COLO829 (cell line): Measurements from ENCODE around the gene ZNF133.
"Not testable (repeated sequence)": the region's sequence is repeated elsewhere in the genome, so short reads cannot be mapped to it uniquely, and the experiment has no call there.

Source experiments
- DNase-seq: peaks from one replicate; pipeline ENCODE4 v3.0.0; 2012; ENCODE audit warnings: low spot score

Gene ZNF133

DNA sequence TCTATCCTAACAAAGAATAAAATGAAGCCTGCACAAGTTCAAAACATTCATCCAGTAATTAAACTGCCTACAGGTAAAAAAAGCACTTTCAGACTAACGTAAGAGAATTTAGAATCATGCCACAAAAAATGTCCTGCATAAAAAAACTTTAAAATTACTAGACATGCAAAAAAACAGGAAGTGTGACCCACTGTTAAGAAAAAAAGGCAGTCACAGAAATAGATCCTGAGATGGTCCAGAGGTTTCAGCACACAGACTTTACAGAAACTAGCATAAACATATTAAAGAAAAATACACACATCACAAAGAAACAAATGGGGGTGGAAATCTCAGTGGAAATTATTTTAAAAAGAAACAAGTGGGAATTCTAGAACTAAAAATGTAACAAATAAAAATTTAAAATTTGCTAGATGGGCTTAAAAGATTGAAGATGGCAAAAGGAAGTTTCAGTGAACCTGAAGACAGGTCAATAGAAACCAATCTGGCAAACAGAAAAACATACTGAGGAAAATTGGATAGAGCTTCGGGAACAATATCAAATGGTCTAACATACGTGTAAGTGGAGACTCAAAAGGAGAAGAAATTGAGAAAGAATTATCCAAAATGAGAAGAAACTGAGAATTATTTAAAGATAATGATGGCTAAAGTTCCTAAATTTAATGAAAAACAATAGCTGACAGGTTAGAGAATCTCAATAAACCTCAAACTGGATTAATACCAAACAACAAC is 3.4 kb upstream of the ZNF133 start:
- DNase-seq, result no peak

DNA sequence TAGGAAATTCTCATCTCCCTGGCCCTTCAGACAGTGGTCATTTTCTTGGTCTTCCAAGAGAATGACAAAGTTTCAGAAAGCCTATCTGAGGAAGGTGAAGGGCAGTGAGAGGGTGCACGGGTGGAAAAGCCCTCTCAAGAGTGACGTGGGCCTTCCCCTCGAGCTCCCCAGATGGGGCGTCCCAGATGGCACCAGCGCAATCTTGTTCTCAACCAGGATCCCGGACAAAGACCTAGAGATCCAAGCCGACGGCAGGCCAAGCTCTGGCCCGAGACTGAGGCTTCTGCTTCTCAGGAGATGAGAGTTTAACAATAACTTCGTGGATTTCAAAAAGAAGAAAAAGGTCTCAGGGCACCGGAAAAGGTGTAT is 797 bp upstream of the ZNF133 start:
- no peak for DNase-seq

DNA sequence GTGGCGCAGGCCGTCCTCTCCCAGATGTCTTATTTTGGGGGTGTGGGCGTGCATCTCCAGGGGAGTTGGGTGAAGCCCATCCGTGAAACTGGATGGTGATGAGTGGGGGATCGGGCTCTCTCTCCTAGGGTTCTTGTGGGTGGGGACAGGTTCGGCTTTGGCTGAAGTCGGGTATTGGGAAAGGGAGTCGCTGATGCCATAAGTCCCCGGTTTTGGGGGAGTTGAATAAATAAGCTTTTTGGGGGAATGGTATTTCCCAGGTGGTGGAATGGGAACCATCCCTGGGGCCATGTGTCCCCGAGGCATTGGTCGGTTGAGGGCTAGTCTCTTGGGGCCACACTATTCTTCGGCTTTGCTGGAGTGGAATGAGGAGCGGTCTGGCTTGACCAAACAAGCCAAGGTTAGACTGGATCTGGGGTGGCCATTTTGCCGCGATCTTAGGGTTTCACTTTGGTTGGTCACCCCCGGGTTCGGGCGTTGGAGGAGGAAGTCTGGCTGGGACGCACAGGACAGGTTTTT is 481 bp downstream of the ZNF133 start:
- no peak for DNase-seq

DNA sequence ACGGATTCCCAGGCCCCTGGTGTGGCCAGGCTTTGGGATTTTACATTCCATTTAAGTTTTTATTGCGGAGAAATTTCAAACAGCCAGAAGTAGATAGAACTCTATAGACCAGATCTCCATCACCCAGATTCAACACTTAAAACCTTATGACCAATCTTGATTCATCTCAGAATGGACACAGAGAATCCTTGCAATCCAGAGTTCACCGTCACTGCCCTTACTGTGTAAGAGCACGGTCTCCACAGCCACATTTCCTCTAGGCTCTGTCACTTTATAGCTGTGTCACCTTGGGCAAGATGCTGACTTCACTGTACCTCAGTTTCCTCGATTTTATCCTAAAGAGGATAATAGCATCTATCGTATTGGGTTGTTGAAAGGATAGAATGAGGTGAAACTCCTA is 979 bp downstream of the ZNF133 start:
- no peak for DNase-seq

DNA sequence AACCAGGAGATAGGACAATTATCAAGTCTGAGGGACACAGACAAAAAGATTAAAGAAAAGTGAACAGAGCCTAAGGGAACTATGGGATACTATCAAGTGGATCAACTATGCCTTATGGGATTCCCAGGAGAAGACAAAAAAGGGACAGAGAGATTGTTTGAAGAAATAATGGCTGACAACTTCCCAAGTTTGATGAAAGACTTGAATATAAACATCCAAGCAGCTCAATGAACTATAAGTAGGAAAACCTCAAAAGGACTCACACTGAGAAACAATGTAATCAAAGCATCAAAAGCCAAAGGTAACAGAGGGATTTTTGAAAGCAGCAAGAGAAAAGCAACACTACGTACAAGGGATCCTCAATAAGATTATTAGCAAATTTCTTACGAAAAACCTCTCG is 11.0 kb downstream of the ZNF133 start:
- DNase-seq, result no peak

DNA sequence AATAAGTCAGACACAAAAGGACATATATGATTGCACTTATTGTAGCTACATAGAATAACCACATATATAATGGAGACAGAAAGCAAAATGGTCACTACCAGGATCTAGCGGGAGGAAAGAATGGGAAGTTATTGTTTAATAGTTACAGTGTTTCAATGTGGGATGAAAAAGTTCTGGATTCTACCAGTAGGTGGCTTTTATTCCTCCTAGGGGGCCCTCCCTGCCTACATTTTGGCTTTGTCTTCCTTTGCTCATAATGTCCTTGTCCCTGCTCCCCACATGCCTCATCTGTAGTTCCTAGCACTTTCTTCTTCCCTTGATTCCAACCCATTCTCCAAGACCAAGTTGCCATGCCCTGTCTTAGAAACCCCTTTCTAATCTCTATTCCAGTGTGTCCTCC is 16.3 kb downstream of the ZNF133 start:
- DNase-seq, result no peak

DNA sequence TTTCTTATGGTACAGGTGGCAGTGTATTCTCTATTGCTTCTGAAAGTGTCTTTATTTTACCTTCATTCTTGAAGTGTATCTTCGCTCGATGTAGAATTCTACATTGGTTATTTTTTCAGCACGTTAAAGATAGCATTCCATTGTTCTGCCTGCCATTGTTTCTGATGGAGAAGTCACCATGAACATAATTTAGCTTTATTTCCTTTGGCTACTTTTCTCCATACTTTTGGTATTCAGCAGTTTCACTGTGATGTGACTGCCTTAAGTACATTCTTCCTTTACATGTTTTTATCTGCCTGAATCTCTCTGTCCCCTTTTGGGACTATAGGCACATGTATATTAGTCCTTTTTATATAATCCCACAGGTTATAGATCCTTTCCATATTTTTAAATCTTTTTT is 19.0 kb downstream of the ZNF133 start:
- no peak for DNase-seq

DNA sequence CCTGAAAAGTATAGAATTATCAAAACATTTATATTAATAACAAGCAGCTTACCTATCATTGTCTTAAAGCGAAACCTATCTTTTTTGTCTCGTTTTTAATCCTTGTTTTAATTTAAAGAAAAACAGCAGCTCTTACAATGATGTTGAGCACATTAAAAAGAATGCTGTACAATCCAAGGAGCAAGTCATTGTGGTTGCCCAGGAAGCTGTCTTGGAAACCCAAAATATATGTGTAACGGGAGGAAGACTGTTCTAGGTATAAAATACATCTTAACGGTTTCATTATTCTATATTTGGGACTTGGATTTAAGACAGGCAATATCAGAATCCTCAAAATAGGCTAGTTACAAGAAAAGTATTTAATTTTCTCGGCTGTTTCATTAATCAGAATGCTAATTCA is 21.7 kb downstream of the ZNF133 start:
- no peak for DNase-seq

DNA sequence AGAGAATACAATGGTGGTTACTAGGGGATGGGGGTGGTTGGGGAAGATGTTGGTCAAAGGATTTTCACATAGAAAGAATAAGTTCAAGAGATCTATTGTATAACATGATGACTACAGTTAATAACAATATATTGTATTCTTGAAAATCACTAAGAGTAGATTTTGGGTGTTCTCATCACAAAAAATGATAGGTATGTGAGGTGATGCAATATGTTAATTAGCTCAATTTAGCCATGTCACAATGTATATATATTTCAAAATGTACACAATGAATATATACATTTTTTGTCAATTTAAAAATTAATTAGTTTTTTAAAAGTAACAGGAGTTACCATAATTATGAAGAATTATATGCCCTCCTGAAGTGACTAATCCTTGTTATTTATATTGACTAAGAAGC is 22.3 kb downstream of the ZNF133 start:
- no peak for DNase-seq

DNA sequence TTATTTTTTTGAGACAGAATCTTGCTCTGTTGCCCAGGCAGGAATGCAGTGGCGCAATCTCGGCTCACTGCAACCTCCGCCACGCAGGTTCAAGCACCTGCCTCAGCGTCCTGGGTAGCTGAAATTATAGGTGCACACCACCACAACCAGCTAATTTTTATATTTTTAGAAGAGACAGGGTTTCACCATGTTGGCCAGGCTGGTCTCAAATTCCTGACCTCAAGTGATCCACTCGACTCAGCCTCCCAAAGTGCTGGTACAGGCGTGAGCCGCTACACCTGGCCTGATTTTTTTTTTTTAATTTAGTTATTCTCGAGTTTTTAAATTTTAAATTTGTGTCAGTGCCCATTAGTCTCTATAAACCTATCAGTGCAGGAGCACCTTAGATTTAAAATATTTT is 24.4 kb downstream of the ZNF133 start:
- DNase-seq, result no peak

DNA sequence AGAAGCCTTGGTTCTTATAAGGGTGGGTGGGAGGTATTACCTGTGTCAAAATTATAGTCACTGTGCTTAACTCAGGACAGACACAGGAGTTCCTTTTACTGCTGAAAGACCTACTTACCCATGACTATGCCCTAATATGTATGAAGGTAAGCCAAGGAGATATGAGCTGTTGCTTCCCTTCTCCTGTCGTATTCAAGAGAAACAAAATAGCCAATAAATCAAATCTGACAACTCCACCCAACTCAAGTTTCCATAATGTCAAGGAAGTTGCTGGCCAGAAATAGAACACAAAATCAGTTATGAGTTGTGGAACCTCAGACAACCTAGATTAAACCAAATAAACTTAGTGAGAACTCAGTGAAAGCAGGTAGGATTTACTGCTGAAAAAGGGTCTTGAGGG is 25.1 kb downstream of the ZNF133 start:
- no peak for DNase-seq

DNA sequence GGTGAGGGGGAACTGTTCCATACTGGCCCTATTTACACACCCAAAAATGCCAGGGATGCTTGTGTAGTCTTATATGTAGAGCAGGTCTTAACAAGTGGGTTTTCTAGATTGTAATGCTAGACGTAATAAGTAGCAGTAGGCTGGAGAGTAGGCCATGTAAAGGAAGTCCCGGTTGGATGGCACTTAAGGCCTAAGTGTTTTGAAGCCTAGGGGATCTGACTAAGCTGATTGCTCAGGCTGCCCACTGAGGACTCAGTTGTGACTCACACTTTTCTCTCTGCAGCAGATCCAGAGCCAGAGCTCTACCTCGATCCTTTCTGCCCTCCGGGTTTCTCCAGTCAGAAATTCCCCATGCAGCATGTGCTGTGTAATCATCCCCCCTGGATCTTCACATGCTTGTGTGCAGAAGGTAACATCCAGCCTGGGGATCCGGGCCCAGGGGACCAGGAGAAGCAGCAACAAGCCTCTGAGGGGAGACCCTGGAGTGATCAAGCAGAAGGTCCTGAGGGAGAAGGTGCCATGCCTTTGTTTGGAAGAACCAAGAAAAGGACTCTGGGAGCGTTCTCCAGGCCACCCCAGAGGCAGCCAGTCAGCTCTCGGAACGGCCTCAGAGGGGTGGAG is 26.6 kb downstream of the ZNF133 start:
- no peak for DNase-seq

DNA sequence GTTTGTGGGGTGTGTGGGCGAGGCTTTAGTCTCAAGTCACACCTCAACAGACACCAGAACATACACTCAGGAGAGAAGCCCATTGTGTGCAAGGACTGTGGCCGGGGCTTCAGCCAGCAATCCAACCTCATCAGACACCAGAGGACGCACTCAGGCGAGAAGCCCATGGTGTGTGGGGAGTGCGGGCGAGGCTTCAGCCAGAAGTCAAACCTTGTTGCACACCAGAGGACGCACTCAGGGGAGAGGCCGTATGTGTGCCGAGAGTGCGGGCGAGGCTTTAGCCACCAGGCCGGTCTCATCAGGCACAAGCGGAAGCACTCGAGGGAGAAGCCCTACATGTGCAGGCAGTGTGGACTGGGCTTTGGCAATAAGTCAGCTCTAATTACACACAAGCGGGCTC is 27.8 kb downstream of the ZNF133 start:
- no peak for DNase-seq

DNA sequence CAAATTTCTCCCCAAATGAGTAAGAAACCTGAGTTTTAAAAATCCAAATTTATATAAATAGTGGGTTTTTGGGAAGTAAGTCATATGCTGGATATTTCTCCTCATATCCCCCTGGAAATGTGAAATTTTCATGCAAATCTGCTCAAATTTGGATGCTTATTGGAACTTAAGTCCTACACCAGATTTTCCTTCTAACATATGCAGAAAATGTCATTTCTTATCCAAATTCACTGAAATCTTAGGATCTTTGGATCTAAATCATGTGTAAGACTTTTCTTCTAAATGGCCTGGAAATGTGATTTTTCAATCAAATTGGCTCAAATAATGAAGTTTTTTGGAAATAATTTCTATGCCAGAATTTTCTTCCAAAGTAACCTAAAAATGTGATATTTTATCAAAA is 33.0 kb downstream of the ZNF133 start:
- DNase-seq, result no peak

DNA sequence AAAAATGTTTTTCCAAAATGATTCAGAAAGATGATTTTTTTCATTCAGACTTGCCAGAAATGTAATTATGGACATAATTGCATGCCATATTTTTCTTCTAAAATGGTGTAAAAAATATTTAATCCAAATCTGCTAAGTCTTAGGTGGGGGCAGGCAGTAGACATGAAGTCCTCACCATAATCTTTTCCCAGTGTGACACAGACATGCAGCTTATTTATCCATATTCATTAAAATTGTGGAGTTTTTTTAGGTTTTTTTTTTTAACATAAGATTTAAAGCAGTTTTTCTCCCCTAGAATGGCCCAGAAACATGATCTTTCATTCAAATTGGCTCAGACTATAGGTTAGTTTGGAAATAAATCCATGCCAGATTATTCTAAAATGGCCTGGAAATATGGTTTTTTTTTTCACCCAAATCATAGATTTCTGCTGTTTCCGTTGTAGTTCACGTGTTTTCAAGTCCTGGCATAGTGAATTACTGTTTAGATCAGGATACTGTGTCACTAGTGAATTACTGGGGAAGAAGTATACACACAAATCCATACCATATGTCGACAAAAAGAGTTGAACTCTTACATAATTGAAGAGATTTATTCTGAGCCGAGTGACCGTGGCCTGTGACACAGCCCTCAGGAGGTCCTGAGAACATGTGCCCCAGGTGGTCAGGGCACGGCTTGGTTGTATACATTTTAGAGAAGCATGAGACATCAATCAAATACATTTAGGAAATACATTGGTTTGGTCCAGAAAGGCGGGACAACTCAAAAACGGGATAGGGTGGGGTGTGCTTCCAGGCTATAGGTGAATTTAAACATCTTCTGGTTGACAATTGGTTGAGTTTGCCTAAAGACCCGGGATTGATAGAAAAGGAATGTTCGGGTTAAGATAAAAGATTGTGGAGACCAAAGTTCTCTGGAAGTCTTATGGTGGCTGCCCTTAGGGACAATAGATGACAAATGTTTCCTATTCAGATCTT is 33.9 kb downstream of the ZNF133 start:
- no peak for DNase-seq

DNA sequence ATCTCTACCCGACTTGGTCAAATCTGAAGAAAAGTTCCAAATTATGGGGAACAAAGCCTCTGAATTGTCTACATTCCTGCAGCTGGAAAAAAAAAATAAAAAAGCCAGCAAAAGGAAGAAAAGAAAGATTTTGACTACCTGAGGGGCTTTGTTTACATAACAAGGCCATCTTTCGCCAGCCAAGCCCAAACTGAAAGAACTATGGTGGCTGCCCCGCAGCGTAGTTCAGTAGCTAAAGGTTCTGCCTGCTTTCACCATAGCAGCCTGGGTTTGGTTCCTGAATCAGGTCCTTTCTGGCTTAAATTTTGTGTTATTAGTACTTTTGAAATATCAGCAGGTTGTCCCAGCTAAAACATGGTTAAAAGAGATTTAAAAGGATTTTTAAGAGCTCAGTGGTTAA is 35.4 kb downstream of the ZNF133 start:
- no peak for DNase-seq

DNA sequence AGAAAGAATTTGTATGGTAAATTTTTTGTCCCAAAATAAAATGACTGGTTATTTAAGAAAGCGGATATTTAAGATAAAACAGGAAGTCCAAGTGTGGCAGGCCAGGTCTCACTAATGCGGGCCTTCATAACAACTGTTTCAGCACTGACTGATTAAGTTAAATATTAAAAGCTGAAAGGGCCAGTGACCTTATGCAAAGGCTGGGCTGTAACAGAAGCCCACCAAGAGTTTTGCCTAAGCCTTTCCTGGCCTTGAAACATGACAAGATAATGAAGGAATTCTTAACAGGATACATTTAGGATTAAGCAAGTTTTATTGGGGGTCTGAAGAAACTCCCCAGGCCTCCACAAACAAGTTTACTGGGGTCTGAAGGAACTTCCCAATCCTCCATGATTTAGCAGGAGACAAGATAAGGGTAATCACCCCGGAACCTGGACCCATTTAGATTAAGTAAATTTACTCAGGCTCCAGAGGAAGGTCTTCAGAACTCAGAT is 36.3 kb downstream of the ZNF133 start:
- no peak for DNase-seq

DNA sequence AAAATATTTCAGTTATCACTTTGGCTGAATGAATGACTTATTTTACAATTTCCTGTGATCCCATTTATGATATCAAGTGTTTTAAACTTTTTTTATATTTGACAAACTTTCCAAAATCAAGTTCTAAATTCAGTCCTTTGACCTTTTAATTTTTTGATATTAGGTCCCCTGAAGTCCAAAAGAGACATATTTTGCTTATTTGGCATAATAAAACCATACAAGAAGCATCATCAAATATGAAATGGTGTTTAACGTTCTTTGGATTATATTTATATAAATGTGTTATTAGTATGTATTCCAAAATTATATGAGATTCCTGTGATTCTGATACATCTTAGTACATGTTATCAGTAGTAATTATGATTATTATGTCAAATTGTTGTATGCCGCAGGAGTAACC is 38.7 kb downstream of the ZNF133 start:
- DNase-seq, result no peak

DNA sequence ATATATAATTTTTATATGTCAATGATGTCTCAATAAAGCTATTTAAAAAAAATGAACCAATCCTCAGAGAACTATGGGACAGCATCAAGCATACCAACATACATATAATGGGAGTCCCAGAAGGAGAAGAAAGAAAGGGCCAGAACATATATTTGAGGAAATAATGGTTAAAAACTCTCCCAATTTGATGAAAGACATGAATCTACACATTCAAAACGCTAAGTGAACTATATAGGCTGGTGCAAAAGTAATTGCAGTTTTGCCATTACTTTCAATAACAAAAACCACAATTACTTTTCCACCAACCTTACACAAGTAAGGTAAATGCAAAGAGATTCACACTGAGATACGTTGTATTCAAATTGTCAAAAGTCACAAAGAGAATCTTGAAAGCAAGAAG is 43.4 kb downstream of the ZNF133 start:
- no peak for DNase-seq

DNA sequence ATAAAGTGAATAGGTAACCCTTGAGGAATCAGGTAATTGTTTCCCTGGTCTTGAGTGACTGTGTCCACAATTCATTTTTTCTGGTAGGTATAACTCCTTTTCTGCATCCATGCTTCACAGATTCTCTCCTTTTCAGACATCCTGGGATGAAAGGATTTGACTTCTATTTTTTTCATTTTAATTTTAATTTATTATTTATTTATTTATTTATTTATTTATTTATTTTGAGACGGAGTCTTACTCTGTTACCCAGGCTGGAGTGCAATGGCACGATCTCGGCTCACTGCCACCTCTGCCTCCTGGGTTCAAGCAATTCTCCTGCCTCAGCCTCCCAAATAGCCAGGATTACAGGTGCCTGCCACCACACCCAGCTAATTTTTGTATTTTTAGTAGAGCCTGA is 61.4 kb downstream of the ZNF133 start:
- not testable (repeated sequence) for DNase-seq

DNA sequence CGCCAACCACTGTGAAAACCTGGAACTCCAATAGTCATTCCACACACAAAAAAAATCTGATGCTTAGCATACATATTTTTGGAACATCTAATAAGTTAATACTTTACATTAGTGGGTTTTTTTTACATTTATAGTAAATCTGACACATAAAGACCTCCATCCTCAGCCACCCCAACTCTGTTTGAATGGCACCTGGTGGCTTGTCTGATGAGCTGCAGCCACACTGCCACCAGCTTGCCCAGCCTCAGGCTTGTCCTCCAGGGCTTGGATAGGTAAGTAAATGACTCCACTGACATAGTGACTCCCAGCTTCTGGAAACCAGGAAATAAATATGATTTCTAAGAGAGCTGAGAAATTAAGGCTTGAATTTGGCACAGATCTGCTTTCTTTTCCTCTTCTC is 71.5 kb downstream of the ZNF133 start:
- DNase-seq, result no peak

DNA sequence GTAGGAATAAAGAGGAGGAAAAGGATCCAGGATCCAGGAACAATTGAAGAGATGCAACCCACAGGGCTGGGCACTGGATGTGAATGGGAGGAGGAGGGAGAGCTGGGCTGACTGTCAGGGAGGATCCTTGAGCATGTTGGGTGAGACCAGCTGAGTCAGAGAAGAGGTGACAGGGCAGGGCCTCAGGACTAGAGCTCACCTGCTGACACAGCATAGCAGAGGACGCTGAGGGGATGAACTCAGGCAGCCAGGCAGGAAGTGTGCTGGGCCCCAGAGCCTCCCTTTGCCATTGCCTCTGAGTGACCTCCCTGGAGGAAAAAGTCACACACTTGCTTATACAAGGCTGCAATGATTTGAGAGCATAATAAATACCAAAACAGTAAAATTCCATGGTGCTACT is 72.3 kb downstream of the ZNF133 start:
- no peak for DNase-seq

DNA sequence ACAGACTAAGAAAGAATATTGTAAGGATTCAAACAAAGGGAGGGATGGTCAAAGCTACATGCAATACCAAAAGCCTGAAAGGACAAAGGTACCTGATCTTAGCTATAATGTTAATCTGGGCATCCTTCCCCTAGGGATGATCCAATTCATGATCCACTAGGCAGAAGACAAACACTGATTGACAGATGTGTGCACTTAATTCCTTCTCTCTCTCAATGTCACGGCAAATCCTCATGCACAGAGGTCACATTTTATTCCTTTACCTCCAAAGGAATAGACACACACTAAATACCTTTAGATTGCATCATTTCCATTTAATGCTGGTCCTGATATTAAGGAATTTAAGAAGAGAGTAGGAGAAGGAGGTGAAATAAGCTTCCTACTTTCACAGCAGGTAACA is 73.4 kb downstream of the ZNF133 start:
- no peak for DNase-seq
